ENCODE measurements around the gene MTX1.

DNA sequence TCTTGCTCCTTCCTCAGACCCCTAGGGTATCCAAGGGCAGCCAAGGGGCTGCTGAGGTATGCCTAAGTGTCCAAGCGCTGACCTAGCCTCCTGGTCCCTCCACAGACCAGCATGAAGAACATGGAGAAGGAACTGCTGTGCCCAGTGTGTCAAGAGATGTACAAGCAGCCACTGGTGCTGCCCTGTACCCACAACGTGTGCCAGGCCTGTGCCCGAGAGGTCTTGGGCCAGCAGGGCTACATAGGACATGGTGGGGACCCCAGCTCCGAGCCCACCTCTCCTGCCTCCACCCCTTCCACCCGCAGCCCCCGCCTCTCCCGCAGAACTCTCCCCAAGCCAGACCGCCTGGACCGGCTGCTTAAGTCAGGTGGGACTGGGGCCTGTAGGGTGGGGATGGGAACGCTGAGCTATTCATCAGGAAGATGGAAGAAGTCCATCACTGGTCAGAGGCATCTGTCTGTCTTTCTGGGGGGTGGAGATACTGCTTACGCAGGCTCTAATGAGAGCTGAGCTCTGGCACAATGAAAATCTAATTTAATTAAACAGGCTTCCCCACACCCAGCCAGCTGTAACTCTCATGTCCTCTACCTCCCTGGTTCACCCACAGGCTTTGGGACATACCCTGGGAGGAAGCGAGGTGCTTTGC, 33.1 kb upstream of the MTX1 start:
- TF ChIP-seq CTCF (IDR thresholded peaks at IDR 0.05; ENCODE audit: low read depth, low read length, poor library complexity, severe bottlenecking) (no peak), EZH2phosphoT487 (IDR thresholded peaks at IDR 0.05; ENCODE audit: borderline replicate concordance, low read length) (no peak)

Data from DOHH2 (cell line).